Peyer's patch (tissue), 4 donors: Measurements from ENCODE around the gene KRTAP5-5. TPM values are rescaled to one million over a fixed set of nuclear protein-coding genes. Genes with fewer than 3 reads are reported as not detected.

Experiments
- DNase-seq, 3 donors: peaks; one replicate each; pipeline ENCODE4 v3.0.0-alpha.2; 2017 to 2019
- H3K27ac ChIP-seq, 4 donors: fragments of 200-600 bp; sonication (generic); one replicate each; pipeline ENCODE4 v1.5.1; 2016 to 2019
- H3K27me3 ChIP-seq, 2 donors: fragments of 200-600 bp; sonication (generic); one replicate each; pipeline ENCODE4 v1.5.1; 2019
- H3K36me3 ChIP-seq, 3 donors: fragments of 200-600 bp; sonication (generic); one replicate each; pipeline ENCODE4 v1.5.1; 2016 to 2019
- H3K4me1 ChIP-seq, 4 donors: fragments of 200-600 bp; sonication (generic); one replicate each; pipeline ENCODE4 v1.5.1; 2016 to 2019
- H3K4me3 ChIP-seq, 4 donors: fragments of 200-600 bp; sonication (generic); 1 replicate in 3 of 4; 2 replicates in 1 of 4; pipeline ENCODE4 v1.5.1; 2016 to 2019; ENCODE audit warnings: mild to moderate bottlenecking in 1 of 4
- H3K9me3 ChIP-seq, 4 donors: fragments of 200-600 bp; sonication (generic); one replicate each; pipeline ENCODE4 v1.5.1; 2016 to 2019; ENCODE audit warnings: mild to moderate bottlenecking in 1 of 4
- POLR2A ChIP-seq, 2 donors: fragments of 450-650 bp; IDR thresholded peaks; one replicate each; pipeline ENCODE4 v1.5.1; 2017; ENCODE audit warnings: antibody characterized with exemption in 2 of 2, mild to moderate bottlenecking in 2 of 2, moderate library complexity in 2 of 2
- total RNA-seq, 4 donors: library from RNA; depleted of rRNA; stranded (reverse); fragments of >200 nt; gene quantifications; one replicate each; pipeline ENCODE4 v1.1.0, GENCODE V29; 2016
- TF ChIP-seq, protein P1 (sequence below), 6 experiments: fragments of 450-650 bp in 4 of 6; fragments of 200-600 bp in 2 of 6; sonication (generic) in 1 of 6; IDR thresholded peaks; one replicate each; pipeline ENCODE4 v1.5.1; 2017 to 2019; ENCODE audit warnings: antibody characterized with exemption in 6 of 6, mild to moderate bottlenecking in 3 of 6, moderate library complexity in 1 of 6

The KRTAP5-5 gene
- total RNA-seq, 4 donors from 2014 or later = not detected

DNA sequence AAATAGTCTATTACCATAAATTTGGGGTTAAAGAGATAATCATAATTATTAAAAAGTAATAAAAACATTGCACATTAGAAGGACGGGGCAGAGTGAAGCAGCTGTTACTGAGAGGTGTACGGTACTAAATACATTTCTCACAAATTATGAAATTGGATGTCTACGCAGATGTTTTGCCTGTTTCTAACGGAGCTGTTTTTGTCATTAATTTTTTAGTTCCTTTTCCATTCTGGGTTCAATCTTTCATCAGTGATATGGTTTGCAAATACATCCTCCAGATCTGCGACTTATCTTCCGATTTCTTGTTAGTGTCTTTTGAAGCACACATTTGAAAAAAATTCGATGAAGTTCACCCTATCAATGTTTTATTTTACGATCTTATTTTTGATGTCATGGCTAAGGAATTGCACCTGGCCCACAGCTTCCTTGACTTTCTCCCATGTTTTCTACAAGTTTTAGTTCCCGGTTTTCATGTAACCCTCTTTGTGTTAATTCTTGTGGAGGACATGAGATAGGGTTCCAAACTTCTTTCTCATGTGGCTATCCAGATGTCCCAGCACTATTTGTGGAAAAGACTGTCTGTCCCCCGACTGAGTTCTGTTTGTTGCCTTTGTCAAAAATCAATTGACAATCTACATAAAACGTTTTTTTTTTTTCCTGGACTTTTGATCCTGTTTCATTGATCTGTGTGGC is 46.1 kb downstream of the KRTAP5-5 start:
- H3K4me3 ChIP-seq = no peak overlapping the region
- no peaks in the 10 kb centered on the region for H3K4me1 ChIP-seq
- no peak for DNase-seq
- H3K36me3 ChIP-seq = no peaks in the 10 kb centered on the region
- no peak overlapping the region for H3K27ac ChIP-seq
- H3K9me3 ChIP-seq = no peaks in the 10 kb centered on the region
- H3K27me3 ChIP-seq = no peaks in the 10 kb centered on the region
- TF ChIP-seq, protein P1, sequence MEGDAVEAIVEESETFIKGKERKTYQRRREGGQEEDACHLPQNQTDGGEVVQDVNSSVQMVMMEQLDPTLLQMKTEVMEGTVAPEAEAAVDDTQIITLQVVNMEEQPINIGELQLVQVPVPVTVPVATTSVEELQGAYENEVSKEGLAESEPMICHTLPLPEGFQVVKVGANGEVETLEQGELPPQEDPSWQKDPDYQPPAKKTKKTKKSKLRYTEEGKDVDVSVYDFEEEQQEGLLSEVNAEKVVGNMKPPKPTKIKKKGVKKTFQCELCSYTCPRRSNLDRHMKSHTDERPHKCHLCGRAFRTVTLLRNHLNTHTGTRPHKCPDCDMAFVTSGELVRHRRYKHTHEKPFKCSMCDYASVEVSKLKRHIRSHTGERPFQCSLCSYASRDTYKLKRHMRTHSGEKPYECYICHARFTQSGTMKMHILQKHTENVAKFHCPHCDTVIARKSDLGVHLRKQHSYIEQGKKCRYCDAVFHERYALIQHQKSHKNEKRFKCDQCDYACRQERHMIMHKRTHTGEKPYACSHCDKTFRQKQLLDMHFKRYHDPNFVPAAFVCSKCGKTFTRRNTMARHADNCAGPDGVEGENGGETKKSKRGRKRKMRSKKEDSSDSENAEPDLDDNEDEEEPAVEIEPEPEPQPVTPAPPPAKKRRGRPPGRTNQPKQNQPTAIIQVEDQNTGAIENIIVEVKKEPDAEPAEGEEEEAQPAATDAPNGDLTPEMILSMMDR (IDR thresholded peaks at IDR 0.05) = no peak
- no peak for TF ChIP-seq POLR2A (IDR thresholded peaks at IDR 0.05)

DNA sequence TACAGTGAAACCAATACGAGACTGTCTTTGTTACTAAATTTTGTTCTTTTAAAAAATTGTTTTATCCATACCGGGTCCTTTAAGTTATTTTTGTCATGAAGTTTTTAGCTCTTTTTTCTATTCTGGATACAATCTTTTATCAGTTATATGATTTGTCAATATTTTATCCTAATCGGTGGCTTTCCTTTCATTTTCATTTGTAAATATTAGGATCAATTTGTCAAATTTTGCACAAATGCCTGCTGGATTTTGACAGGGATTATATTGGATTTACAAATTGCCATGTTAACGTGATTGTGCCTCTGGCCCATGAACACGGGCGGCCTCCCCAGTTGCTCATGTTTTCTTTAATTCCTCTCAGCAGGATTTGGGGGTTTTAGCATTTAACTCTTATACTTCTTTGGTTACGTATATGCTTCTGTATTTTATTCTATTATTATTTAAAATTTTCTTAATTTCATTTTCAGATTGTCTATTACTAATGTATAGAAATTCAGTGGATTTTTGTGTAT is 46.7 kb downstream of the KRTAP5-5 start:
- H3K36me3 ChIP-seq = no peaks in the 10 kb centered on the region
- H3K27me3 ChIP-seq = no peaks in the 10 kb centered on the region
- no peak overlapping the region for H3K27ac ChIP-seq
- TF ChIP-seq, protein P1 (IDR thresholded peaks at IDR 0.05) = no peak
- TF ChIP-seq POLR2A (IDR thresholded peaks at IDR 0.05) = no peak
- DNase-seq = no peak
- no peaks in the 10 kb centered on the region for H3K4me1 ChIP-seq
- H3K9me3 ChIP-seq = no peaks in the 10 kb centered on the region
- no peak overlapping the region for H3K4me3 ChIP-seq

DNA sequence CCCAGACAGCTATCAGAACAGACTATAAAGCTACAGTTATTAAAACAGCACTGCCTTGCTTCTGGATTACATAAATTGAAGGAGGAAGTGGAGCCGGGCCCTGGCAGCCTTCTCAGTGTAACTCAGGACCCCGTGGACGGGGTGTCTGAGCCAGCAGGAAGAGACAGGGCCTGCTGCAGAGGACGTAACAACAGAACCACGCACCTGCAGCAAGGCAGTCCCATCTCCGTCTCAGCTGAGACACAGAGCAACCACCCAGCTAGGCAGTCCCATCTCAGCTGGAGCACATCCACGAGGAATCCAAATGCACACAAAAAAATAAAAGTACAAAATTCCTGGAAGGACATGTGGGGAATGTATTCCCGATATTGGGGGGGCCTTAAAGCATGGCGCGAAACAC is 50.3 kb downstream of the KRTAP5-5 start:
- H3K27me3 ChIP-seq = no peaks in the 10 kb centered on the region
- H3K27ac ChIP-seq = no peak overlapping the region
- H3K9me3 ChIP-seq = no peaks in the 10 kb centered on the region
- H3K4me1 ChIP-seq = no peaks in the 10 kb centered on the region
- no peak overlapping the region for H3K4me3 ChIP-seq
- no peak for DNase-seq
- no peaks in the 10 kb centered on the region for H3K36me3 ChIP-seq
- no peak for TF ChIP-seq POLR2A (IDR thresholded peaks at IDR 0.05)
- TF ChIP-seq, protein P1 (IDR thresholded peaks at IDR 0.05) = no peak

Other genes with a start within 250 kb of the KRTAP5-5 start
- gene BRSK2, start 239.8 kb upstream of the KRTAP5-5 start, total RNA-seq = 1 to 10 TPM in 1 of 4 donors, under 1 TPM in 2, not detected in 1; 0.35 to 6.4 (median 0.40) TPM
- 10 to 100 TPM; 34.7 to 50.4 (median 40.5) TPM for gene MOB2, start 143.0 kb upstream of the KRTAP5-5 start, total RNA-seq
- 10 to 100 TPM in 3 of 4 donors, 1 to 10 TPM in 1; 2.5 to 18.4 (median 13.2) TPM for gene DUSP8, start 57.5 kb upstream of the KRTAP5-5 start, total RNA-seq
- not detected for gene KRTAP5-1, start 44.5 kb upstream of the KRTAP5-5 start, total RNA-seq
- gene KRTAP5-2, start 31.5 kb upstream of the KRTAP5-5 start, total RNA-seq = not detected
- gene KRTAP5-3, start 21.3 kb upstream of the KRTAP5-5 start, total RNA-seq = not detected
- not detected for gene KRTAP5-4, start 7.6 kb upstream of the KRTAP5-5 start, total RNA-seq
- not detected for gene KRTAP5-6, start 67.4 kb downstream of the KRTAP5-5 start, total RNA-seq
- gene IFITM10, start 120.8 kb downstream of the KRTAP5-5 start, total RNA-seq = 1 to 10 TPM in 3 of 4 donors, under 1 TPM in 1; 0.88 to 5.0 (median 3.4) TPM
- 1,000 to 10,000 TPM in 2 of 4 donors, 100 to 1,000 TPM in 2; 129 to 1,688 (median 1,221) TPM for gene CTSD, start 134.2 kb downstream of the KRTAP5-5 start, total RNA-seq
- 10 to 100 TPM in 3 of 4 donors, not detected in 1; 21.3 to 57.6 (median 44.6) TPM for gene SYT8, start 205.2 kb downstream of the KRTAP5-5 start, total RNA-seq
- 10 to 100 TPM in 1 of 4 donors, 1 to 10 TPM in 2, not detected in 1; 4.7 to 23.9 (median 9.3) TPM for gene TNNI2, start 209.2 kb downstream of the KRTAP5-5 start, total RNA-seq
- 100 to 1,000 TPM in 1 of 4 donors, 10 to 100 TPM in 3; 10.6 to 175 (median 15.4) TPM for gene LSP1, start 223.3 kb downstream of the KRTAP5-5 start, total RNA-seq